Caco-2 (cell line): Measurements from ENCODE around the gene TESK2. TPM values are rescaled to one million over a fixed set of nuclear protein-coding genes. Genes with fewer than 3 reads are reported as not detected.

Experiments used
- BruUV-seq: library from RNA; stranded (reverse); fragments of 400-500 nt; replicated peaks from 2 replicates; lab custom pipeline; 2021; lab: Mats Ljungman, UMichigan
- CTCF ChIA-PET: fragments of 300-600 bp; sonication (Branson Sonifier 250); formaldehyde crosslinking; loops from one replicate; lab custom pipeline; 2022; ENCODE audit warnings: antibody characterized with exemption; lab: Charles Lee
- POLR2A ChIA-PET: fragments of 300-600 bp; sonication (Branson Sonifier 250); formaldehyde crosslinking; loops from one replicate; lab custom pipeline; 2022; ENCODE audit warnings: antibody characterized with exemption; lab: Charles Lee
- DNase-seq, 2 experiments: peaks; one replicate each; pipeline versions ENCODE4 v3.0.0 to v3.0.0-alpha.2; 2020 to 2022
- H3K27me3 ChIP-seq: replicated peaks from 2 replicates; pipeline ENCODE4 v1.6.0; 2011; ENCODE audit warnings: low read length; ENCODE audit not compliant: control insufficient read depth, insufficient read depth
- H3K36me3 ChIP-seq: 2 replicates; pipeline ENCODE4 v1.5.1; 2011; ENCODE audit warnings: low read length; ENCODE audit not compliant: control insufficient read depth, insufficient read depth
- H3K4me1 ChIP-seq: fragments of 250-450 bp; sonication (Bioruptor Pico); 2 replicates; pipeline ENCODE4 v1.5.1; 2020; ENCODE audit warnings: mild to moderate bottlenecking
- H3K4me3 ChIP-seq: 2 replicates; pipeline ENCODE4 v1.5.1; 2011; ENCODE audit warnings: low read depth, mild to moderate bottlenecking, control low read depth, low read length
- H3K9me3 ChIP-seq: fragments of 250-450 bp; sonication (Bioruptor Pico); 2 replicates; pipeline ENCODE4 v1.5.1; 2020; ENCODE audit warnings: mild to moderate bottlenecking, moderate library complexity
- H3K27ac Mint-ChIP-seq: one replicate; pipeline ENCODE4 v1.8.0; 2022; ENCODE audit warnings: mixed read lengths; ENCODE audit not compliant: unreplicated experiment
- H3K27me3 Mint-ChIP-seq: one replicate; pipeline ENCODE4 v1.8.0; 2022; ENCODE audit warnings: mixed read lengths; ENCODE audit not compliant: insufficient read depth, unreplicated experiment
- H3K36me3 Mint-ChIP-seq: one replicate; pipeline ENCODE4 v1.8.0; 2022; ENCODE audit warnings: mild to moderate bottlenecking, mixed read lengths; ENCODE audit not compliant: insufficient read depth, unreplicated experiment
- H3K4me1 Mint-ChIP-seq: one replicate; pipeline ENCODE4 v1.8.0; 2022; ENCODE audit warnings: low read depth, mixed read lengths; ENCODE audit not compliant: unreplicated experiment
- H3K4me3 Mint-ChIP-seq: one replicate; pipeline ENCODE4 v1.8.0; 2022; ENCODE audit warnings: mild to moderate bottlenecking, moderate library complexity, mixed read lengths; ENCODE audit not compliant: unreplicated experiment
- H3K9me3 Mint-ChIP-seq: one replicate; pipeline ENCODE4 v1.8.0; 2022; ENCODE audit warnings: mixed read lengths; ENCODE audit not compliant: unreplicated experiment
- intact Hi-C: fragments of 100-400 bp; cut with micrococcal nuclease; formaldehyde crosslinking; loops from one replicate; pipeline ENCODE4 v1.10.0; 2022; ENCODE audit not compliant: unreplicated experiment
- total RNA-seq: library from RNA; stranded (reverse); gene quantifications from 2 replicates; pipeline ENCODE4 v1.2.3, GENCODE V29; 2022
- TF ChIP-seq, protein P1 (sequence below), 2 experiments: fragments of 200-600 bp in 1 of 2; IDR thresholded peaks; 1 replicate in 1 of 2; 2 replicates in 1 of 2; pipeline versions ENCODE4 v1.5.1 to v1.8.0; 2011 to 2022; ENCODE audit warnings: antibody characterized with exemption in 1 of 2, control low read depth in 1 of 2, inconsistent platforms in 1 of 2, low read depth in 1 of 2, low read length in 1 of 2, mild to moderate bottlenecking in 1 of 2, moderate library complexity in 1 of 2; ENCODE audit not compliant: insufficient read depth in 1 of 2, severe bottlenecking in 1 of 2, unreplicated experiment in 1 of 2

The TESK2 gene
- total RNA-seq, 1 experiment from 2014 or later, result 14.7 TPM

DNA sequence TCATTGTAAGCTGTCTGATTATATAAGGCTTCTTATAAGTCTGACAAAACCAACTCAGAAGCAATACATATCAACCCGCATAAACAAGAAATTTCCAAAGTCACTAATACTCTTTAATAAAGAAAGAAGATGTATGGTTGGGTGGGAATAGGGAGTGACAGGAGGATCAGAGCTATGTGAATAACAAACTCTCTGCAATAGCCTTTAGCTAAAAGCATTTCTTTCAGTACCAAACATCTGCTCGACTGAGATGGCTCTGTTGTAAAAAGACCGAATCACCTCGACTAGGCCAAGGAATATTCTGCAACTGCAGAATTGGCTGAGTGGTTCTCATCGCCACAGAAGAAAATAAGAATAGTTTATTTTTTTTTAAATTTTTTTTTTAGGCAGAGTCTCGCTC lies 111.4 kb downstream of the TESK2 start:
- Mint-ChIP-seq H3K27ac (no peak overlapping the region), H3K4me1 (peaks cover 8% of the 10 kb centered on the region), H3K4me3 (no peak overlapping the region), H3K9me3 (no peaks in the 10 kb centered on the region), H3K27me3 (no peaks in the 10 kb centered on the region), H3K36me3 (no peaks in the 10 kb centered on the region)
- POLR2A ChIA-PET, result no interaction called here
- no TSS peak for BruUV-seq
- no peak for DNase-seq
- no peaks in the 10 kb centered on the region for H3K4me1 ChIP-seq
- no peaks in the 10 kb centered on the region for H3K36me3 ChIP-seq
- TF ChIP-seq, protein P1, sequence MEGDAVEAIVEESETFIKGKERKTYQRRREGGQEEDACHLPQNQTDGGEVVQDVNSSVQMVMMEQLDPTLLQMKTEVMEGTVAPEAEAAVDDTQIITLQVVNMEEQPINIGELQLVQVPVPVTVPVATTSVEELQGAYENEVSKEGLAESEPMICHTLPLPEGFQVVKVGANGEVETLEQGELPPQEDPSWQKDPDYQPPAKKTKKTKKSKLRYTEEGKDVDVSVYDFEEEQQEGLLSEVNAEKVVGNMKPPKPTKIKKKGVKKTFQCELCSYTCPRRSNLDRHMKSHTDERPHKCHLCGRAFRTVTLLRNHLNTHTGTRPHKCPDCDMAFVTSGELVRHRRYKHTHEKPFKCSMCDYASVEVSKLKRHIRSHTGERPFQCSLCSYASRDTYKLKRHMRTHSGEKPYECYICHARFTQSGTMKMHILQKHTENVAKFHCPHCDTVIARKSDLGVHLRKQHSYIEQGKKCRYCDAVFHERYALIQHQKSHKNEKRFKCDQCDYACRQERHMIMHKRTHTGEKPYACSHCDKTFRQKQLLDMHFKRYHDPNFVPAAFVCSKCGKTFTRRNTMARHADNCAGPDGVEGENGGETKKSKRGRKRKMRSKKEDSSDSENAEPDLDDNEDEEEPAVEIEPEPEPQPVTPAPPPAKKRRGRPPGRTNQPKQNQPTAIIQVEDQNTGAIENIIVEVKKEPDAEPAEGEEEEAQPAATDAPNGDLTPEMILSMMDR (IDR thresholded peaks at IDR 0.05; ENCODE audit: insufficient read depth in 1 of 2, low read depth in 1 of 2, low read length in 1 of 2, severe bottlenecking in 1 of 2, unreplicated experiment in 1 of 2), result no peak
- H3K9me3 ChIP-seq, result no peaks in the 10 kb centered on the region
- no peaks in the 10 kb centered on the region for H3K27me3 ChIP-seq
- CTCF ChIA-PET, result no interaction called here
- no peak overlapping the region for H3K4me3 ChIP-seq
- intact Hi-C loops, result no loop called here

DNA sequence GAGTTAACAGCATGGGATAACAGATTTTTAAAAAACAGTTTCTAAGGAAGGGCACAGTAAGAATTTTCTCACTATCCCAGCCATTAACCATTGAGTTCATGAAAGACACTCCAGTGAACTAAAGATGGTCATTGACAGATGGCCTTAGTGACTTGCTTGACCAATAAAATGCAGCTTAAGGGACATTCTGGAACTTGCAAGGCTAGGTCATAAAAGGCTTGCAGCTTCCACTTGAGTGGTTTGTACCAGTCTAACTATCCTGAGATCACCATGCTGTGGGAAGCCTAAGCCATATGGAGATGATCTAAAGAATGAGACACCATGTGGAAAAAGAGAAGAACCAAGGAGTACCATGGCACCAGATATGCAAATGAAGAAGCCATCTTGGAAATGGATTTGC lies 112.8 kb downstream of the TESK2 start:
- H3K9me3 Mint-ChIP-seq, result no peaks in the 10 kb centered on the region
- no peaks in the 10 kb centered on the region for H3K27me3 ChIP-seq
- no peak overlapping the region for H3K4me3 Mint-ChIP-seq
- H3K36me3 Mint-ChIP-seq, result no peaks in the 10 kb centered on the region
- no peak overlapping the region for H3K27ac Mint-ChIP-seq
- no peak overlapping the region for H3K4me3 ChIP-seq
- no peak for DNase-seq
- TF ChIP-seq, protein P1 (IDR thresholded peaks at IDR 0.05; ENCODE audit: insufficient read depth in 1 of 2, low read depth in 1 of 2, low read length in 1 of 2, severe bottlenecking in 1 of 2, unreplicated experiment in 1 of 2), result no peak
- ChIA-PET CTCF (interaction anchor here (0.5 kb wide), 1 partner anchor 187 kb away, joined by 5 read pairs; no protein-coding TSS in a partner anchor), POLR2A (no interaction called here)
- intact Hi-C loops, result no loop called here
- H3K4me1 Mint-ChIP-seq, result peaks cover 14% of the 10 kb centered on the region
- H3K36me3 ChIP-seq, result no peaks in the 10 kb centered on the region
- no peaks in the 10 kb centered on the region for H3K9me3 ChIP-seq
- H3K4me1 ChIP-seq, result no peaks in the 10 kb centered on the region
- BruUV-seq, result no TSS peak
- H3K27me3 Mint-ChIP-seq, result no peaks in the 10 kb centered on the region

GRCh38 chr1:45375104-45376090 lies 115.6 kb downstream of the TESK2 start:
- Mint-ChIP-seq H3K27me3 (no peaks in the 10 kb centered on the region), H3K4me3 (no peak overlapping the region), H3K9me3 (no peaks in the 10 kb centered on the region), H3K4me1 (peaks cover 16% of the 10 kb centered on the region), H3K27ac (no peak overlapping the region), H3K36me3 (no peaks in the 10 kb centered on the region)
- TF ChIP-seq, protein P1 (IDR thresholded peaks at IDR 0.05; ENCODE audit: insufficient read depth in 1 of 2, low read depth in 1 of 2, low read length in 1 of 2, severe bottlenecking in 1 of 2, unreplicated experiment in 1 of 2), result no peak
- Histone ChIP-seq H3K9me3 (no peaks in the 10 kb centered on the region), H3K4me1 (no peaks in the 10 kb centered on the region), H3K36me3 (no peaks in the 10 kb centered on the region), H3K4me3 (no peak overlapping the region), H3K27me3 (no peaks in the 10 kb centered on the region)
- DNase-seq, result no peak
- POLR2A ChIA-PET, result no interaction called here
- CTCF ChIA-PET, result interaction anchor here (0.6 to 1.1 kb wide), 2 partner anchors 116 to 117 kb away, joined by 3 to 4 read pairs; partner anchors contain the start of gene TESK2
- intact Hi-C loops, result no loop called here
- no TSS peak for BruUV-seq
